Measurements from ENCODE around the gene PDZRN4.

Gene PDZRN4

GRCh38 chr12:41527062-41527461 lies 338.9 kb downstream of the PDZRN4 start:
- Histone ChIP-seq H3K27me3 (ENCODE audit: low read length) (no peaks in the 10 kb centered on the region), H3K4me2 (ENCODE audit: low read depth, low read length, poor library complexity, severe bottlenecking) (no peak overlapping the region), H3K27ac (ENCODE audit: low read depth, low read length) (no peak overlapping the region), H3K36me3 (ENCODE audit: low read length) (no peaks in the 10 kb centered on the region), H2AFZ (ENCODE audit: low read depth, low read length, severe bottlenecking) (no peak overlapping the region), H3K79me2 (ENCODE audit: insufficient read depth, low read length) (no peaks in the 10 kb centered on the region), H3K4me3 (ENCODE audit: insufficient read depth, low read length, poor library complexity, severe bottlenecking) (no peak overlapping the region), H3F3A (ENCODE audit: insufficient read depth) (no peaks in the 10 kb centered on the region), H3K9me3 (ENCODE audit: insufficient read depth, low read length) (no peaks in the 10 kb centered on the region), H4K20me1 (ENCODE audit: low read depth, low read length) (no peaks in the 10 kb centered on the region), H3K9me2 (replicated peaks; ENCODE audit: insufficient read depth, low read length) (no peaks in the 10 kb centered on the region), H3K9ac (ENCODE audit: low read length) (no peak overlapping the region)
- TF ChIP-seq EZH2phosphoT487 (conservative IDR thresholded peaks at IDR 0.05; ENCODE audit: low read length) (no peak), CTCF (IDR thresholded peaks at IDR 0.05; ENCODE audit: insufficient read depth, low read length, poor library complexity, severe bottlenecking) (no peak)

GRCh38 chr12:41527534-41528116 lies 339.5 kb downstream of the PDZRN4 start:
- Histone ChIP-seq H3K4me3 (ENCODE audit: insufficient read depth, low read length, poor library complexity, severe bottlenecking) (no peak overlapping the region), H3K79me2 (ENCODE audit: insufficient read depth, low read length) (no peaks in the 10 kb centered on the region), H3K36me3 (ENCODE audit: low read length) (no peaks in the 10 kb centered on the region), H2AFZ (ENCODE audit: low read depth, low read length, severe bottlenecking) (no peak overlapping the region), H3K9me3 (ENCODE audit: insufficient read depth, low read length) (no peaks in the 10 kb centered on the region), H3K9ac (ENCODE audit: low read length) (no peak overlapping the region), H3F3A (ENCODE audit: insufficient read depth) (no peaks in the 10 kb centered on the region), H3K4me2 (ENCODE audit: low read depth, low read length, poor library complexity, severe bottlenecking) (no peak overlapping the region), H3K27ac (ENCODE audit: low read depth, low read length) (no peak overlapping the region), H3K27me3 (ENCODE audit: low read length) (no peaks in the 10 kb centered on the region), H4K20me1 (ENCODE audit: low read depth, low read length) (no peaks in the 10 kb centered on the region), H3K9me2 (replicated peaks; ENCODE audit: insufficient read depth, low read length) (no peaks in the 10 kb centered on the region)
- TF ChIP-seq CTCF (IDR thresholded peaks at IDR 0.05; ENCODE audit: insufficient read depth, low read length, poor library complexity, severe bottlenecking) (no peak), EZH2phosphoT487 (conservative IDR thresholded peaks at IDR 0.05; ENCODE audit: low read length) (no peak)

- Histone ChIP-seq H2AFZ (ENCODE audit: low read depth, low read length, severe bottlenecking) (no peak overlapping the region), H3K4me2 (ENCODE audit: low read depth, low read length, poor library complexity, severe bottlenecking) (no peak overlapping the region), H3F3A (ENCODE audit: insufficient read depth) (no peaks in the 10 kb centered on the region), H3K4me3 (ENCODE audit: insufficient read depth, low read length, poor library complexity, severe bottlenecking) (no peak overlapping the region), H3K36me3 (ENCODE audit: low read length) (no peaks in the 10 kb centered on the region), H3K79me2 (ENCODE audit: insufficient read depth, low read length) (no peaks in the 10 kb centered on the region), H3K9ac (ENCODE audit: low read length) (no peak overlapping the region), H3K9me3 (ENCODE audit: insufficient read depth, low read length) (no peaks in the 10 kb centered on the region), H3K27ac (ENCODE audit: low read depth, low read length) (no peak overlapping the region), H3K9me2 (replicated peaks; ENCODE audit: insufficient read depth, low read length) (no peaks in the 10 kb centered on the region), H4K20me1 (ENCODE audit: low read depth, low read length) (no peaks in the 10 kb centered on the region), H3K27me3 (ENCODE audit: low read length) (no peaks in the 10 kb centered on the region)
- TF ChIP-seq EZH2phosphoT487 (conservative IDR thresholded peaks at IDR 0.05; ENCODE audit: low read length), result no peak
Observed at GRCh38 chr12:41528874-41529273, 340.8 kb downstream of the PDZRN4 start.

GRCh38 chr12:41530441-41530840 lies 342.3 kb downstream of the PDZRN4 start:
- no peaks in the 10 kb centered on the region for H3F3A ChIP-seq (ENCODE audit: insufficient read depth)
- H2AFZ ChIP-seq (ENCODE audit: low read depth, low read length, severe bottlenecking), result no peak overlapping the region
- H4K20me1 ChIP-seq (ENCODE audit: low read depth, low read length), result no peaks in the 10 kb centered on the region
- no peaks in the 10 kb centered on the region for H3K36me3 ChIP-seq (ENCODE audit: low read length)
- H3K9ac ChIP-seq (ENCODE audit: low read length), result no peak overlapping the region
- H3K27ac ChIP-seq (ENCODE audit: low read depth, low read length), result no peak overlapping the region
- H3K9me2 ChIP-seq (replicated peaks; ENCODE audit: insufficient read depth, low read length), result no peaks in the 10 kb centered on the region
- TF ChIP-seq EZH2phosphoT487 (conservative IDR thresholded peaks at IDR 0.05; ENCODE audit: low read length), result no peak
- TF ChIP-seq CTCF (IDR thresholded peaks at IDR 0.05; ENCODE audit: insufficient read depth, low read length, poor library complexity, severe bottlenecking), result no peak
- H3K27me3 ChIP-seq (ENCODE audit: low read length), result no peaks in the 10 kb centered on the region
- no peaks in the 10 kb centered on the region for H3K9me3 ChIP-seq (ENCODE audit: insufficient read depth, low read length)
- no peak overlapping the region for H3K4me2 ChIP-seq (ENCODE audit: low read depth, low read length, poor library complexity, severe bottlenecking)
- H3K79me2 ChIP-seq (ENCODE audit: insufficient read depth, low read length), result no peaks in the 10 kb centered on the region
- H3K4me3 ChIP-seq (ENCODE audit: insufficient read depth, low read length, poor library complexity, severe bottlenecking), result no peak overlapping the region
